ENCODE measurements around the gene CPNE7. TPM values are rescaled to one million over a fixed set of nuclear protein-coding genes. Genes with fewer than 3 reads are reported as not detected.

Gene CPNE7
- total and polyA plus RNA-seq, 2 of the 13 experiments (the other 11 are each of a cell fraction or from before 2014, with no cell fraction given) = 0.59 TPM; not detected in 1

DNA sequence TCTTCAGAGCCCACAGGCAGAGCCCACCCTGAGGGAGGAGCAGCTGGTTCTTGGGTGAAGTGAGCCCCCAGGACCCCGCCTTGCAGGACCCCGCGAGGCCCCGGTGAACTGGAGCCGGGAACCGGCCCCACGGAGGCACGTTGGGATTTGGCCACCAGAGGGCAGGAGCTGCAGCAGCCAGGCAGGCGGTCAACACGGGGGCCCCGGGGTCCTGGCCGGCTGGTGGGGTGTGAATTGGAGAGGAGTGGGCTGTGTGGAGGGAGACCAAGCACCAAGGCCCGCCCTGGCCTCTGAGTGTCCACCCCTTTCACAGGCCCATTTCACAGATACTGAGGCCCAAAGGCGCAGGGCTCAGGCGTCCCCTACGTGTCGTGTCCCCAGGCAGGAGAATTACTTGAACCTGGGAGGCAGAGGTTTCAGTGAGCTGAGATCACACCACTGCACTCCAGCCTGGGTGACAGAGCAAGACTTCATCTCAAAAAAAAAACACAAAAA lies 40.1 kb downstream of the CPNE7 start (continued):
- TF ChIP-seq RERE (CRISPR knock-in tag; IDR thresholded peaks at IDR 0.05; ENCODE audit: low read depth) = no peak
- TF ChIP-seq ZNF382 (CRISPR knock-in tag; IDR thresholded peaks at IDR 0.05; ENCODE audit: borderline replicate concordance) = no peak
- TF ChIP-seq ZNF34 (CRISPR knock-in tag; IDR thresholded peaks at IDR 0.05; ENCODE audit: borderline replicate concordance) = no peak
- TF ChIP-seq ZNF512 (CRISPR knock-in tag; IDR thresholded peaks at IDR 0.05) = no peak
- TF ChIP-seq MED13 (CRISPR knock-in tag; IDR thresholded peaks at IDR 0.05) = no peak
- TF ChIP-seq, protein P1, sequence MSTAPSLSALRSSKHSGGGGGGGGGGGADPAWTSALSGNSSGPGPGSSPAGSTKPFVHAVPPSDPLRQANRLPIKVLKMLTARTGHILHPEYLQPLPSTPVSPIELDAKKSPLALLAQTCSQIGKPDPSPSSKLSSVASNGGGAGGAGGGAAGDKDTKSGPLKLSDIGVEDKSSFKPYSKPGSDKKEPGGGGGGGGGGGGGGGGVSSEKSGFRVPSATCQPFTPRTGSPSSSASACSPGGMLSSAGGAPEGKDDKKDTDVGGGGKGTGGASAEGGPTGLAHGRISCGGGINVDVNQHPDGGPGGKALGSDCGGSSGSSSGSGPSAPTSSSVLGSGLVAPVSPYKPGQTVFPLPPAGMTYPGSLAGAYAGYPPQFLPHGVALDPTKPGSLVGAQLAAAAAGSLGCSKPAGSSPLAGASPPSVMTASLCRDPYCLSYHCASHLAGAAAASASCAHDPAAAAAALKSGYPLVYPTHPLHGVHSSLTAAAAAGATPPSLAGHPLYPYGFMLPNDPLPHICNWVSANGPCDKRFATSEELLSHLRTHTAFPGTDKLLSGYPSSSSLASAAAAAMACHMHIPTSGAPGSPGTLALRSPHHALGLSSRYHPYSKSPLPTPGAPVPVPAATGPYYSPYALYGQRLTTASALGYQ (CRISPR knock-in tag; IDR thresholded peaks at IDR 0.05) = no peak
- TF ChIP-seq, protein P2, sequence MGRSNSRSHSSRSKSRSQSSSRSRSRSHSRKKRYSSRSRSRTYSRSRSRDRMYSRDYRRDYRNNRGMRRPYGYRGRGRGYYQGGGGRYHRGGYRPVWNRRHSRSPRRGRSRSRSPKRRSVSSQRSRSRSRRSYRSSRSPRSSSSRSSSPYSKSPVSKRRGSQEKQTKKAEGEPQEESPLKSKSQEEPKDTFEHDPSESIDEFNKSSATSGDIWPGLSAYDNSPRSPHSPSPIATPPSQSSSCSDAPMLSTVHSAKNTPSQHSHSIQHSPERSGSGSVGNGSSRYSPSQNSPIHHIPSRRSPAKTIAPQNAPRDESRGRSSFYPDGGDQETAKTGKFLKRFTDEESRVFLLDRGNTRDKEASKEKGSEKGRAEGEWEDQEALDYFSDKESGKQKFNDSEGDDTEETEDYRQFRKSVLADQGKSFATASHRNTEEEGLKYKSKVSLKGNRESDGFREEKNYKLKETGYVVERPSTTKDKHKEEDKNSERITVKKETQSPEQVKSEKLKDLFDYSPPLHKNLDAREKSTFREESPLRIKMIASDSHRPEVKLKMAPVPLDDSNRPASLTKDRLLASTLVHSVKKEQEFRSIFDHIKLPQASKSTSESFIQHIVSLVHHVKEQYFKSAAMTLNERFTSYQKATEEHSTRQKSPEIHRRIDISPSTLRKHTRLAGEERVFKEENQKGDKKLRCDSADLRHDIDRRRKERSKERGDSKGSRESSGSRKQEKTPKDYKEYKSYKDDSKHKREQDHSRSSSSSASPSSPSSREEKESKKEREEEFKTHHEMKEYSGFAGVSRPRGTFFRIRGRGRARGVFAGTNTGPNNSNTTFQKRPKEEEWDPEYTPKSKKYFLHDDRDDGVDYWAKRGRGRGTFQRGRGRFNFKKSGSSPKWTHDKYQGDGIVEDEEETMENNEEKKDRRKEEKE (IDR thresholded peaks at IDR 0.05) = no peak
- TF ChIP-seq NFYB (CRISPR knock-in tag; IDR thresholded peaks at IDR 0.05) = no peak
- TF ChIP-seq ZNF280B (CRISPR knock-in tag; IDR thresholded peaks at IDR 0.05; ENCODE audit: borderline replicate concordance) = no peak
- no peak for TF ChIP-seq THAP11 (CRISPR knock-in tag; IDR thresholded peaks at IDR 0.05)
- no peak for TF ChIP-seq THAP9 (CRISPR knock-in tag; IDR thresholded peaks at IDR 0.05; ENCODE audit: borderline replicate concordance)
- TF ChIP-seq ZNF577 (CRISPR knock-in tag; IDR thresholded peaks at IDR 0.05; ENCODE audit: borderline replicate concordance, low read depth) = no peak

Measured in HepG2 (cell line).